T follicular helper cell (primary cell): Measurements from ENCODE around the gene GJB3.

Experiments
- DNase-seq: peaks from one replicate; pipeline ENCODE4 v3.0.0-alpha.2; 2020; ENCODE audit warnings: low read depth

GJB3 gene

GRCh38 chr1:34822202-34822601 lies 41.2 kb downstream of the GJB3 start:
- no peak for DNase-seq

DNA sequence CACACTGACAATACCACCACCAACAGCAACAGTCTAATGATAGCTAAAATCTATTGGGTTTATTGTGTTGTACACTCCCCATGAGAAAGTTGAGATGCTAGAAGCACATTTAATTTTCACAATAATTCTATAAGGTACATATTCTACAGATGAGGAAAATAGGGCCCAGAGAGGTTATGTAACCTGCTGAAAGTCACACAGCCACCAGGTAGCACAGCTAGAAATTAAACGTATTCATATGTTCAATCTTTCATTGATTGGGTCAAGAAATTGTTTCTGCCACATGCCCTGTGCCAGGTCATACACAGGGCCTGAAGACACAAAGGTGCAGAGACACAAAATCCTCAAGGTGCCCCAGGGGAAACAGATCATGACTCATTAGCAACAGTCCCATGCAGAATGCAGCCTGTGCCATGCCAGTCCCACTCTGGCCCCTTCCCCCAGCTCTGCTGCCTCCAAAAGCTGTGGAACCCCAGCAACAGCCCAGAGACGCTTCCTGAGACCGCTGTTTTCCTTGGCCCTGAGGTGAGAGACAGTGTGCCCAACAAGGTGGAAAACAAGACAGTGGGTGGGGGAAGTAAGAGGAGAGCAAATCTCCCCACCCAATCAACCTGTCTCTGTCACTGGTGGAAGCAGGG lies 43.9 kb downstream of the GJB3 start:
- DNase-seq, result no peak

DNA sequence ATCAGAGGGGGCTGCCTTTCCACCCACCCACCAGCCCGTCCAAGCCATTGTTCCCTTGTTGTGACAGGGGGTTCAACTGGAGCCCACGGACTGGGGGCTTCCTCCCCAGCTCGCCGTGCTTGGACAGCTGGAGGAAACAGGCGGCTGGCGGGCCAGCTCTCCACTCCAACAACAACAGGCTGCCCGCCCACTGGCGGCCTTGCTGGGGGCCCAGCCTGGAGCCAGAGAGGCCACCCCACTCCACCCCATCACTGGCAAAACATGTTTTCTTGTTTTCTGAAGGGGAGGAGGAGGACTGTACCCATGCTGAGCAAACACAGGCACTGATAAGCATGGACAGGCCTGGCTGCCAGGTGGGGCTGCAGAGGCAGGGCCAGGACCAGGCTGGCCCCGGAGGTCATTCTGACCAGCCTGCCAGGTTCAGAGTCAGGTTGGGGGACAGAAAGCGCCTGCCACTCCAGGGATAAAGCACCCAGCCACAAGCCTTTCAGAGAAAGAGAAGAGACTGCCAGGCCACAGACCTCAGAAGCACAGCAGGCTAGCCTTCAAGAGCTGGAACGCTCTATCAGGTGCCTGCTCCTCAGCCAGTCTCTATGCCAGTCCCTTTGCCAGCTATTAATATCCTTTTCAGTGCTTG lies 44.6 kb downstream of the GJB3 start:
- no peak for DNase-seq

DNA sequence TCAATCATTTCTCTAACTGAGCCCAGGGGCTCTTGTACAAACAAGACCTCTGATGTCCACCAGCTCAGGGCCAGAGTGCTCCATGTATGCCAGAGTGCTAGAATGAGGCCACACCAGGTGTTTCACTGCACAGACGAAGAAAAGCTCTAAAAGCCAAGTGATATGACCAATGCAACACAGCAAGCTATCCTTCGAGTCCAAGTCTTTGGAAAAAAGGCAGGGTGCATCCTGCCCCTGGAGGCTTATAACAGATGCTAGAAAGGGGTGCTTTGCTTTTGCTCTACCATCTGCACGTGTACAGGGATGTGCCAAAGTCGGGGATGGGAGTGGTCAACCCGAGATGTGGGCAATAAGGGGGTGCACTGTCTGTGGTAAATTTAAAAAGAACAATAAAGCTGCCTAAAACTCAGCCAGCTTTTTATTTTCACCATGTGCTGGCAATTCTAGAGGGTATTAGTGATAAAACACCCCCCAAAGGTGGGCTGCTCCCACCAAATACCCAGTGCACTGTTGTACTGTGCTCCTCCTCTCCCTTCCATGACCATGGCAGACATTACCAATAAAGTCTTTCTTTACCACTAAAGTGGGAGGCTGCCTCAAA lies 46.4 kb downstream of the GJB3 start:
- DNase-seq, result no peak

GRCh38 chr1:34828611-34829010 lies 47.6 kb downstream of the GJB3 start:
- no peak for DNase-seq

DNA sequence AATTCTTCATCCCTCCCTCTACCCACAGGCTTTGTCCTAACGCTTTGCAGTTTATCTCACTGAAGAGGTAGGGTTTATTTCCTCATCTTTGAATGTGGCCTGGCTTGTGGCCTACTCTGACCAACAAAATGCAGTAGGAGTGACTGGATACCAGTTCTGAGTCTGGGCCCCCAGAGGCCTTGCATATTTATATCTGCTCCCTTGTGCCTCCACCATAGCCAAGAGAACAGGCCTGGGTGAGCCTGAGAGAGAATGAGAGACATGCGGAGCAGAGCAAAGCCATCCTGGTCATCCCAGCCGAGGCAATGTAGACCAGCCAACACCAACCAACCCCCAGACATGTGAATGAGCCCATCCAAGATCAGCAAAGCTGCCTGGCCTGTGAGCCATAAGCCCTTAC lies 48.2 kb downstream of the GJB3 start:
- DNase-seq, result no peak

GRCh38 chr1:34831721-34832246 lies 50.8 kb downstream of the GJB3 start:
- no peak for DNase-seq

- no peak for DNase-seq
Observed at GRCh38 chr1:34833711-34834110, 52.7 kb downstream of the GJB3 start.
